HG03460 (cell line): Measurements from ENCODE around the gene ADK.

Experiments used
- ATAC-seq: cut with Tn5 transposase; IDR thresholded peaks from one replicate; pipeline ENCODE4 v1.9.1; 2021; ENCODE audit not compliant: unreplicated experiment

ADK gene

GRCh38 chr10:74643596-74643975 is 492.6 kb downstream of the ADK start:
- no peak for ATAC-seq

DNA sequence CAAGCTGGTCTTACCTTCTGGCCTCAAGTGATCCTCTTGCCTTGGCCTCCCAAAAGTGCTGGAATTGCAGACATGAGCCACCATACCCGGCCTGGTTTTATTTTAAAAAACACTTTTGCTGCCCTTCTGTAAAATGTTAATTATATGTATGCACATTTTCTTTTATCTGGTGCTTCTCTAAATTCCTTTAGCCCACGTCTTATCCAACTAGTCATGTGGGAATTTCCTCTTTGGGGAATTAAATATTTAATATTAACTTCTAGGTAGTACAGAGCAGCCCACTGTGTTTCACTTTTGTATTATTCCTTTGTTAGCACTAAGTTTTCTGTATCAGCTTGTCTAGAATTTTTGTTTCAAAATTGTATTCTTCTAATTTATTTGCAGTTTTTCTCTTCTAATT is 493.7 kb downstream of the ADK start:
- ATAC-seq = no peak

- no peak for ATAC-seq
Observed at GRCh38 chr10:74645692-74646091, 494.7 kb downstream of the ADK start.

GRCh38 chr10:74650613-74651012 is 499.6 kb downstream of the ADK start:
- ATAC-seq = no peak

DNA sequence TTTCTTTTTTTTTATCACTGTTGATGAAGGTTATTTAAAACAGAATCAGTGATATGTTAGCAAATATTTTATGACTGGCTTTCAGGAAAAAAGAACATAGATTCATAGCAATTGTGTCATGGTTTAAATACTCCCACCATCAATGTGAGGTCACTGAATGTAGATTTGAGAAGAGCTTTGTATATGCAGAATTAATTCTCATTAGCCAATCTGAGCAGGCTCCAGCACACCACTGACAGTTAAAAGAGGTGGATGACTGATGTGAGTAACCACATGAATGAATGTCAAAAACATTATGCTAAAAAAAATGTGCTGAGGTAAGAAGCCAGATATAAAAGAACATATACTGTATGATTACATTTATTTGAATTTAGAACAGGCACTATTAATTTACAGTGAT is 500.5 kb downstream of the ADK start:
- ATAC-seq = no peak

- ATAC-seq = no peak
Observed at GRCh38 chr10:74652664-74653063, 501.6 kb downstream of the ADK start.

- ATAC-seq = no peak
Observed at GRCh38 chr10:74658511-74658910, 507.5 kb downstream of the ADK start.

DNA sequence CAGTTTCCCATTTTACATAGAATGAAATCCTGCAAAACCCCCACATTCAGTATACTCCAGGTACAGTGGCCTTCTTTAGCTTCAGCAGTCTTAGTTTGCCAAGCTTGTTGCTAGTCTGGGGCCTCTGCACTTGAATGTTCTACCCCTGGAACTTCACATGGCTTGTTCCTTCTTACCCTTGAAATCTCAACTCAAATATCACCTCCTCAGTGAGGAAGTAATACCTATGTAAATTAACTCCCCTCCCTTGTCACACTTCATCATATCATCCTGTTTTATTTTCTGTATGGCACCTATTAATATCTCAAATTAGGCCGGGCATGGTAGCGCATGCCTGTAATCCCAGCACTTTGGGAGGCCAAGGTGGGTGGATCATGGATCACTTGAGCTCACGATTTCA is 511.6 kb downstream of the ADK start:
- no peak for ATAC-seq

DNA sequence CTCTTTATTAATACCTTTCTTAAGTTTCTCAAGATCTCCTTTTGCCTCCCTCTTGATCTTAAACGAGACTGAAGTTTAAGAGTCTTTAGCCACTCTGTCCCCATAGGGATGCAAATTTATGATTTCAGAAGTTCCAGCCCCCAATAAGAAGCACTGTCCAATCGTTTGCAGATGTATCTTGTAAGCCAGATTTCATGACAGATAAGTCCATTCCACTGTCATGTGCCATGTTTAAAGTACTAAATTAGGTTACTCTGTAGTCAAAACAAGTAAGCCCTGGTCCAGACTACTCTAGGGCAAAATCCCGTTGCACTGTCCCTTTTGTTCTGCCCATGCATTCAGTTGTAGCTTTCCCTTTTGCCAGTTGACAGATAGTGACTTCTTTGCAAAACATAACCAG is 518.2 kb downstream of the ADK start:
- ATAC-seq = no peak

DNA sequence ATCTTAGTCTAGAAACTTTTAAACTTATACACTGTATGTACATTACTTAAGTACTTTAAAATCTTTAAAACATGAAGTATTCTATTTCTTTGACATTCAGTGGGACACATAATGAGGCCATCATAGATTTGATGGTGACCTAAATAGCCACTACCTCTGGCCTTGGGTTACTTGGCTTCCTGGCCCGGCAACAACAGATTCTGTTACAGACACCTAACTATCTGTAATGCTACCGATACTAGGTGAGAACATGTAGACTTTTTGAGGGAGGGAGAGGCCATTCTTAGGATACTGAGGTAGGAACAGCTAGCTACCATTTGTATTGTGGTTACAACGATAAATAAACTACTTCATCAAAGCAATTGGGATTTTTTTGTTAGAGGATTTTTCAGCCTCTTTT is 520.7 kb downstream of the ADK start:
- no peak for ATAC-seq

GRCh38 chr10:74672430-74673165 is 521.6 kb downstream of the ADK start:
- no peak for ATAC-seq

- ATAC-seq = no peak
Observed at GRCh38 chr10:74674927-74675326, 523.9 kb downstream of the ADK start.

DNA sequence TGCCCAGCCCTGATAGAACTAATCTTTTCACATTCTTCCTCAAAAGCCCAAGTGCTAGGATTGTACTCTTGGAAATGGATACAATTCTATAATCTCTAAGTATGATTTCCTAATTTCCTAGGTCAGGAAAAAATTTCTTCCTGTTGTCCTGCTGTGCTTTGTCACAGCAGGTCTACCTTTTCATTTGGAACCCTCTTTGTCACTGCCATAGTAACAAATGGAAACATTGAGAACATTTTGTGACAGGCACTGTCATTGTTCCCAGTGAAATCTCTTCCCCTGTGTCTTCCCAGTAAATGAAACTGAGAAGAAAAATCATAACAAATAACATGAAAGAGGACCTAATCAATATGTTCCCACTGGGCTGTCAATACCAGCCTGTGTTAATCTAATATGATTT is 524.5 kb downstream of the ADK start:
- ATAC-seq = no peak

GRCh38 chr10:74677951-74678350 is 526.9 kb downstream of the ADK start:
- peak; percentile 76 for ATAC-seq

DNA sequence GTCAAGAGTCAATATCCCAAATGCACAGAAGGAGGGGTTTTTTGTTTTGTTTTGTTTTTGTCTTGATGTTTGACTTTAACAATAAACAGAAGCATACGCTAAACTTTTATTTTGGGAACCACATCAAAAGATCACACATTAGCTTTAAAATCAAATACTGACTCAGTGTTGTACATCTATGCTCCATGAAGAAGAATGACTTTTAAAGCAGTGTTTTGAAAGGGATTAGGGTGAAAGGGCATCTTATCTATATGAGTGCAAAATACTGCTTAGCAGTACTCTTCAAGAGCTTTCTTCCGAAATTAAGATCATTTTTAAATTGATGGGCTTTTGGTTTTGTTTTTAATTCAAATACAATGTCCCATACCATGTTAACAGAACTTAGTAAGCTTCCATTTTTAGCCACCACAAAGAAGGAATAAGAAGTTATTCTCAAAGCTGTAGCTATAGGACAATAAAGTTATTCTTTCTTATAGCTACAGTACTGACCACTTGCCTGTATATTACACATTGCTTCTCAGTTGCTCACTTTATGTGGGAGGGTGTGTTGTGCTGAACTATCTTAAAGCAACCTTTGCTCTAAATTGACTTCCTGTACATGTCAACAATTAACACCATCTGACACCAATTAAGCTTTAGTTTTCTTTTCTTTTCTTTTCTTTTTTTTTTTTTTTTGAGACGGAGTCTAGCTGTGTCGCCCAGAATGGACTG is 531.1 kb downstream of the ADK start:
- no peak for ATAC-seq

- no peak for ATAC-seq
Observed at GRCh38 chr10:74683067-74683466, 532.0 kb downstream of the ADK start.

DNA sequence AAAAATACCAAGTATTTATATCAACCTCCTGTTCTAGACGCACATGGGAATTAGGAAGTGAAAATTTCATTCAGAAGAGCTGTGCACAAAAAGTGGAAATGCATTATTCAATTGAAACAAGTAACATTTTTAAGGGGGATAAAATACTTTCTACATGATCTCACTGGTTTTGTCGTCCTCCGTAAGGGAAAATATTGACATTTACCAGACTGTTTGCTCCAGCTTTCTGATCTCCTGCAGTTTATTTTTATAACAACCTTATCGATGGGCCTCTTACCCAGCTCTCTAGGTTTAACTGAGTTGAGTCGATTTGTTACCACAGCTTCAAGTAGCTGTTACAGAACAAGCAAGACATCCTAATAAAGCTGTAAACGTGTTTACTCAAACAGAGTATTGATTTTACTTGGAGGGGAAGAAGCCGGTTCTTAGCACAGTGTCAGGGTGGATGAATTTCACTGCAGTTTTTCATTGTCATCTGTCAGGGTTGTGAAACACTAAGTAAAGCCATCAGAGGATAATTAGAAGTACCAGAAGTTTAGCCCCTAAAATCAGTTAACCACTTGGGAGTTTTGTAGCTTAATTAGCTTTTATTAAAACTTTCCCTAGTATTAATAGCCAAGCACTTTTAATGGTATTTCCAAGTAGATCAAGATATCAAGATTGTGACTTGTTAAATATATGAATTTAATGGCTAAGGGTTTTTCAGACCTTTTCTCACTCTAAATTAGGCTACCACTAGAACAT is 532.8 kb downstream of the ADK start:
- no peak for ATAC-seq

- ATAC-seq = no peak
Observed at GRCh38 chr10:74684462-74684861, 533.4 kb downstream of the ADK start.

DNA sequence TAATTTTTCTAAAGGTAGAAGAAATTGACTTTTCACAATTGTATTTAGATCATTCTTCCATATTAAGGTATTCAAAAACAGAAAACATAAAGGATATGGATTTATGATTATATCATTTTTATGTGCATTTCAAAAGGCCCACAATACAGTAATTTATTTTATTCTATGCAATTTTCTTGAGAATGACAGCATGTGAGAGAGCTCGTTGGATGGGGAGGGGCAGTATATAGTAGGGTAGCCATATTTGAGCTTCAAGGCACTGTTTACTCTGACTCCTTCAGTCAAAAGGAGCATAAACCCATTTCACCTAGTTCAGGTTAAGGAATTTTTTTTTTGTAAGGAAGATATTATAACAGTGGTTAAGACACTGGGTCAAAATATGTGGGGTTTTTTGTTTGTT is 534.5 kb downstream of the ADK start:
- ATAC-seq = no peak

DNA sequence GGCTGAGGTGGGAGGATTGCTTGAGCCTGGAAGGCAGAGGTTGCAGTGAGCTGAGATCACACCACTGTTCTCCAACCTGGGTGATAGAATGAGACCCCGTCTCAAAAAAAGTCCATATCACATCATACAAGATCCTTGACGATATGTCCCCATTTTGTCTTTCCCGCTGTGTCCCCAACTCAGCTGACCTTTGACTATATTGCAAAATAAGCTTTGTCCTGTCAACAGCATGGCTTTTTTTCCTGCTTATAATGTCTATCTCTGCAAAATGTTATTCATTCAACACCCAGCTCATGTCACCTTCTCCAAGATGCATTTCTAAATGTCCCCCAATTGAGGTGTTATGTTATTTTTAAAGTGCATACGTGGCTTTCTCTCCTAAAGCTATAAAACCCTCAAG is 539.4 kb downstream of the ADK start:
- no peak for ATAC-seq

DNA sequence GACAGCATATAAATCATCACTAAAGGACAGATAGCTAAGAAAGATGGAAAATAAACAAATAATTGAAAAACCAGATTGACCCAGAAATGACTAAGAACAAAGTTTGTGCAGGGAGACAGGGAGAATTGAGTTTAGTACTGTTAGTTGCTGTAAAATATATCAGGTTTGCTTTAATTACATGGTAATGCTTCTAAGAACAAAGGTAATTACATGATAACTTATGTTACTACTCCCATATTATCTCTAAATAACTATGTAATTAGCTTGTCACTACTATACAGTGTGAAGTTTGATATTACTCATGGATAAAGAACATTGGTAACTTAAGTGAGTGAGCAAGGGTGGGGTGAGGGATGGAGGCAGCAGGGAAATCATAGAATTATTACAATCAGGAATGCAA is 540.1 kb downstream of the ADK start:
- no peak for ATAC-seq
